Skin of body (tissue), 2 donors: ENCODE data around the gene ZBTB46. TPM values are rescaled to one million over a fixed set of nuclear protein-coding genes. Genes with fewer than 3 reads are reported as not detected.

Source experiments
- DNase-seq: peaks from one replicate; lab custom pipeline; 2025; lab: John Stamatoyannopoulos, UW
- total RNA-seq: library from RNA; depleted of rRNA; stranded (reverse); fragments of >200 nt; gene quantifications from one replicate; pipeline ENCODE4 v1.2.3, GENCODE V29; 2014

Gene ZBTB46
- total RNA-seq, 1 donor from 2014 or later = 8.3 TPM

- DNase-seq = no peak
These were observed 82.8 kb downstream of the ZBTB46 start for GRCh38 chr20:63748070-63748933.

GRCh38 chr20:63747622-63748069 lies 83.4 kb downstream of the ZBTB46 start:
- no peak for DNase-seq

GRCh38 chr20:63746751-63747315 lies 84.2 kb downstream of the ZBTB46 start:
- DNase-seq = no peak

- no peak for DNase-seq
These were observed 84.9 kb downstream of the ZBTB46 start for GRCh38 chr20:63745961-63746731.

GRCh38 chr20:63745424-63745805 lies 85.6 kb downstream of the ZBTB46 start:
- DNase-seq = no peak

GRCh38 chr20:63744574-63745423 lies 86.3 kb downstream of the ZBTB46 start:
- no peak for DNase-seq

- DNase-seq = no peak
These were observed 86.9 kb downstream of the ZBTB46 start for GRCh38 chr20:63744158-63744557.

- no peak for DNase-seq
These were observed 87.7 kb downstream of the ZBTB46 start for GRCh38 chr20:63743210-63743970.

GRCh38 chr20:63742381-63743024 lies 88.6 kb downstream of the ZBTB46 start:
- DNase-seq = no peak

GRCh38 chr20:63741676-63742380 lies 89.2 kb downstream of the ZBTB46 start:
- no peak for DNase-seq

- DNase-seq = no peak
These were observed 89.7 kb downstream of the ZBTB46 start for GRCh38 chr20:63741354-63741675.

GRCh38 chr20:63740627-63741353 lies 90.3 kb downstream of the ZBTB46 start:
- peak; percentile 88 for DNase-seq

GRCh38 chr20:63740070-63740626 lies 90.9 kb downstream of the ZBTB46 start:
- DNase-seq = no peak

- DNase-seq = peak; percentile 58
These were observed 91.7 kb downstream of the ZBTB46 start, which contains the start of gene SLC2A4RG for GRCh38 chr20:63739130-63740069. Gene SLC2A4RG, plus strand, starts transcription at chr20:63739776. Its CDS starts 137 bp downstream, at chr20:63739913.

GRCh38 chr20:63738687-63739129 lies 92.4 kb downstream of the ZBTB46 start:
- DNase-seq = no peak

GRCh38 chr20:63737945-63738686 lies 92.9 kb downstream of the ZBTB46 start:
- no peak for DNase-seq

GRCh38 chr20:63737695-63737944 lies 93.4 kb downstream of the ZBTB46 start:
- no peak for DNase-seq
